Activated T-helper 9 cell treated with anti-CD3 and anti-CD28 coated beads, Interleukin-2, amount 50 U/mL, for 16 hours (primary cell): ENCODE measurements around the gene KLC4.
A peak's percentile ranks its signal among the peaks of the same experiment; 100 is the strongest.
"Not testable (repeated sequence)": the region's sequence is repeated elsewhere in the genome, so short reads cannot be mapped to it uniquely, and the experiment has no call there.

Experiments
- DNase-seq: peaks from one replicate; pipeline ENCODE4 v3.0.0-alpha.2; 2020; ENCODE audit warnings: low read depth

The KLC4 gene

DNA sequence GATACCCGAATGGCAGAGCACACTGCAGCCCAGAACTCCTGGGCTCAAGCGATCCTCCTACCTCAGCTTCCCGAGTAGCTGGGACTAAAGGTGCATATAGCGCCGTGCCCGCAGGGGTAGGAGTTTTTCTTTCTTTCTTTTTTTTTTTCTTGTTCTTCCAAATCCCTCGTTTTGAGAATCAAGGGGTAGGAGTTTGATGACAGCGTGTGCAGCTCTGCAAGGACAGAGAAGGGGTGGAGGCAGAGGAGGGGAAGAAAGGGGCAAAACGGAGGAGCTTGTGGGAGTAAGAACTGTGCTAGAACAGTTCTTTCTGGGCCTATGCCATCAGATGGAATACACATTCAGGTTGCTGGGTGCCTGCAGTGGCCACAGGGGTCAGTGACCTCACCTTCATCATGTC lies 22.7 kb upstream of the KLC4 start:
- no peak for DNase-seq

- DNase-seq = no peak
Observed at GRCh38 chr6:43037197-43037596, 22.2 kb upstream of the KLC4 start.

DNA sequence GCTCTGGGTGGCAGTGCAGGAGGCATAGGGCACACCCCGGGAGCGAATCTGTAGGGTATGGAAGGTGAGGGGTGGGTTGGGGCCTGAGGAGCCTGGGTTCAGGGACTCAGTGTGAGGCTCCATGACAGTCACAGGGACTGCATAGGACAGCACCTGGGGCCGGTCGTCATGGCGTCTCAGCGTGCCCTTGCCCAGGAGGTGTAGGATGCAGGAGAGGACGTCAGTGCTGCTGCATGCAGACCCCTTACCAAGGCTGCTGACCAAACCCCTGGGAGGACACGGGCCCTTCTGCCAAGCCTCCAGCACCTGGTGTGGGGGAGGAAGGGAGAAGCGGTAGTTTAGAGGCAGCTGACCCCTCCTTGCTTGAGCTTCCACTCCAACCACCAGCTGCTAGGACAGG lies 21.7 kb upstream of the KLC4 start:
- no peak for DNase-seq

DNA sequence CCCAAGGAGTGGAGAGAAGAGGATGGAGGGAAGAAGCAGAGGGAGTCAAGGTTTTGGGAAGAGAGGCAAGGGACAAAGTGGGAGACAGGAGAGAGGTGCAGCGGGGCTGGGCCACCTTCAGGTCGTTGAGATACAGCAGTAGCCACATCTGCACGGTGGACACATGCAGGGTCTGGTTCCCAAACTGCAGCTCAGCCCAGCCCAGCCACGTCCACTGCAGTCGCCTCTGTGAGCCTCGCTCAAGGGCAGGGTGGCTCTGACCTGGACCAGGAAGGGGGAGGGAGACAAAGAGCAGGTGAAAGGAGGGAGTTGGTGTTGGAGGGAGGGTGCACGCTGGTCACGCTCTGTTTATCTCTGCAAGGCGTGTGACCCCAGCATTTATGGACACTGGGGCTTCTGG lies 20.7 kb upstream of the KLC4 start:
- no peak for DNase-seq

- no peak for DNase-seq
Observed at GRCh38 chr6:43040542-43041257, 18.7 kb upstream of the KLC4 start.

GRCh38 chr6:43041475-43041874 lies 18.0 kb upstream of the KLC4 start:
- DNase-seq = not testable (repeated sequence)

DNA sequence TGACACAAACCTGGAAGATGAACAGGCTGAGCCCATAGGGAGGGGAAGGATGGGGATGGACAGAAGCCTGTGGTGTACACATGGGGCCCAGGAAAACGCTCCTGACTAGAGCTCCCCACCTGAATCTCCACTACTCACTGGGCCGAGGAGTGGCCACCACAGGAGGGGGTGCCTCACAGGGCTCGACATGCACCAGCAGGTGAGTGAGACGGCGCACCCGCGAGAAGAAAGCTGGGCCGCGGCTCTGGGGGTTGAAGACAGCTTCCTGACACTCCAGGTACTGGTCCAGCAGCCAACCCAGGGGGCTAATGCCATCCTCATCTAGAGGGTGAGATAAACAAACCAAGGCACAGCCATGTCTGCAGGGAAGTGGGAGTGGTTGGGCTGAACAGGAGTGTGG lies 16.1 kb upstream of the KLC4 start:
- DNase-seq = no peak

GRCh38 chr6:43045371-43045930 lies 14.0 kb upstream of the KLC4 start:
- DNase-seq = no peak

GRCh38 chr6:43047998-43048397 lies 11.4 kb upstream of the KLC4 start:
- no peak for DNase-seq

GRCh38 chr6:43050981-43051380 lies 8.4 kb upstream of the KLC4 start:
- DNase-seq = no peak

GRCh38 chr6:43052225-43052841 lies 7.1 kb upstream of the KLC4 start:
- no peak for DNase-seq

DNA sequence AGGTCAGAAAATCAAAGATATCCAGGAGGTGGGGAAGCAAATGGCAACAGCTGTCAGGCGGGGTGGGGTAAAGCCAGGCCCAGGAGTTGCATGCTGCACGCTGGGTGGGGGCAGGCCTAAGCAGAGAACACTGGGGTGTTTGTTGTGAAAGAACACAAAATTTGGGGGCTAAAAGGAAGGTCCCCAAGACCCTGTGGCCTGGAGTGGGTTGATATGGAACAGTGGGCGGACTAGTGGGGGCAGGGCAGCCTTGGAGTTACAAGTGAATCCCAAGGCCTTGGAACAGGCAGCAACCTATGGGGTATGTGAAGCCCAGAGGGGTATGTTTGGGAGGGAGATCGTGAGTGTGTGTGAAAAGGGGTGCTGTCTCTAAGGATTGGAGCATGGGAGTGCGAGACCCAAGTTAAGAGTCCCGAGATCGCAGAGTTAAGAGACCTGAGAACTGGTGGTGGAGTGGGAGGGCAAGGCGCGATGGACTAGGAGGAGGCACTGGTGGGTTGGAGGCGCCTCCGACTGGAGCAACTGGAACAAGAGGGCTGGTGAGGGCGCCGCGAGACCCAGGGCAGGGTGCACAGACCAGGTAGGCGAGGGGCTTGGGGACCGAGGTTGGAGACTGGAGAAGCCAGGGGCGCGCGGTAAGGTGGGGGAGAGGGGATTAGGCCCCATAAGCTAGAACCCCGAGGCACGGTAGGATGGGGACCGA lies 6.4 kb upstream of the KLC4 start:
- DNase-seq = peak; percentile 9

DNA sequence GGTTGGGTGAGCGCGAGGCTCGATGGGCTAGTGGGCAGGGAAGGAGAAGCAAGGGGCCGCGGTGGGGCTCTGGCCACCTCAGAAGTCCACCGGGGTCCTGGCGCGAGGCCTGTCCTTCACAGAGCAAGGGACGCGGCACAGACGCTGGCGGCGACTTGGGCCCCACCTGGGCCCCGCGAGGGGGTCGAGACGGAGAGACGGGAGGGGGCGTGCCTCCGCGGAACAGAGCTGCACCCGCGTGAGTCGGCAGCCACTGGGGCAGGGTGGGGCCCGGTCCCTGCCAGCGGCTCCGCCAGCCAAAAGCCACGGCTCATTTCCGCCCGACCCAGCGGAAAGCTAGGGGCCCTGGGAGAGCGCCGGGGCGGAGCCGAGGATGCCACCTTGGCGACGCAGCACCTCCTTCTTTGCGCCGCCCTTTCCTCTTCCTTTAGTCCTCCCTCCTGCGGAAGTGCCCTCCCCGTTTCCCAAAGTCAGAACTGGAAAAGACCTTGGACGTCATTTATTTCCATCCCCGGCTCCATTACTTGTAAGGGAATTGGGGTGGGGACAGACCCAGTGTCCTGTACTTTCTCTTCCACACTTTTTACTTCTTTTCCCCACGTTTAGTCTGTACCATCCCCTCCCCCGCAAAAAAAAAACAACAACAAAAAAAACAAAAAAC lies 5.8 kb upstream of the KLC4 start, which contains the start of gene CUL7:
CUL7 (minus strand) TSS at position 307 of the 661 bp plus-strand sequence. CDS start 1,063 bp downstream, outside the sequence.
- peak; percentile 84 for DNase-seq

DNA sequence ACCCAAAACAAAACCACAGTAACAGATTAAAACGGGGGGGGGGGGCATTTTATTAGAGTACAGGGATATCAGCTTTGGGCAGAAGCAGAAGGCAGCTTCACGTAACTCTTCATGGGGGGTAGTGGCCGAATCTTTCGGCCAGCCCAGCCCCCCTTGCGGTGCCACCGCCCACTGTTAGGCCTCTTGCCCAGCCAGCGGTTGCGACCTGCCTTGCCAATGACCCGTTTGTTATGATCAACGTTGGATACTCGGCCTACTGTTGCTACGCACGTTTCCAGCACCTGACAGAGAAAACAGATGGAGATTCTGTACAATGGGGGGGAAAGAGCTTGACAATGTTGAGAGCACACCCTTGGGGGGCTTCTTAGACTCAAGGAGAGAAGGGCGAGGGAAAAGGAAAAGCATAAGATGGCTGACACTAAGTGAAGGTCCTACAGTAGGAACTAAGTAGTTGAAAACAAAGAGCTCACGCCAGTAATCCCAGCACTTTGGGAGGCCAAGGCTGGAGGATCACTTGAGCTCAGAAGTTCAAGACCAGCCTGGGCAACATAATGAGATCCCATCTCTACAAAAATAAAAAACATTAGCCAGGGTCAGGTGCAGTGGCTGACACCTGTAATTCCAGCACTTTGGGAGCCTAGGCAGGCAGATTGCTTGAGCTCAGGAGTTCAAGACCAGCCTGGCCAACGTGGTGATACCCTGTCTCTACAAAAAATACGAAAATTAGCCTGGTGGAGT lies 5.1 kb upstream of the KLC4 start:
- DNase-seq = no peak

DNA sequence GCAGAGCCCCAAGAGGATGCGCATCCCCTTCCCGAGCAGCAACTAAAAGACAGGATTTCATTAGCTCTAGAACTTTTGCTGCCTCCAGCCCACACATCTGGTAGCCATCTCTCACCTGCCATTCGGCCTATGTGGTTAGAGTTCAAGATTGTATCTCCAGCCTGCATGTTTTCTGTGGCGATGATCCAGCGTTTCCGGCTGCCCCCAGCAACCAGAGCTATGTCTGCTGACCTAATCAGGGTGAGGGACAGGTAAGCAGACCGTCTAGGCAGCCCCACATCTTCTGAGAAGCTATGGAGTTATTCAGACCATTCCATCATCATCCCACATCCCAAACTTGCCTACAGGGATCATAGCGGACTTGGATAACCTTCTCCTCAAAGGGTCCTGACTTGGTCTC lies 3.5 kb upstream of the KLC4 start:
- no peak for DNase-seq

- no peak for DNase-seq
Observed at GRCh38 chr6:43058531-43058930, 900 bp upstream of the KLC4 start.

- no peak for DNase-seq
Observed at GRCh38 chr6:43060034-43060754, 763 bp downstream of the KLC4 start.

DNA sequence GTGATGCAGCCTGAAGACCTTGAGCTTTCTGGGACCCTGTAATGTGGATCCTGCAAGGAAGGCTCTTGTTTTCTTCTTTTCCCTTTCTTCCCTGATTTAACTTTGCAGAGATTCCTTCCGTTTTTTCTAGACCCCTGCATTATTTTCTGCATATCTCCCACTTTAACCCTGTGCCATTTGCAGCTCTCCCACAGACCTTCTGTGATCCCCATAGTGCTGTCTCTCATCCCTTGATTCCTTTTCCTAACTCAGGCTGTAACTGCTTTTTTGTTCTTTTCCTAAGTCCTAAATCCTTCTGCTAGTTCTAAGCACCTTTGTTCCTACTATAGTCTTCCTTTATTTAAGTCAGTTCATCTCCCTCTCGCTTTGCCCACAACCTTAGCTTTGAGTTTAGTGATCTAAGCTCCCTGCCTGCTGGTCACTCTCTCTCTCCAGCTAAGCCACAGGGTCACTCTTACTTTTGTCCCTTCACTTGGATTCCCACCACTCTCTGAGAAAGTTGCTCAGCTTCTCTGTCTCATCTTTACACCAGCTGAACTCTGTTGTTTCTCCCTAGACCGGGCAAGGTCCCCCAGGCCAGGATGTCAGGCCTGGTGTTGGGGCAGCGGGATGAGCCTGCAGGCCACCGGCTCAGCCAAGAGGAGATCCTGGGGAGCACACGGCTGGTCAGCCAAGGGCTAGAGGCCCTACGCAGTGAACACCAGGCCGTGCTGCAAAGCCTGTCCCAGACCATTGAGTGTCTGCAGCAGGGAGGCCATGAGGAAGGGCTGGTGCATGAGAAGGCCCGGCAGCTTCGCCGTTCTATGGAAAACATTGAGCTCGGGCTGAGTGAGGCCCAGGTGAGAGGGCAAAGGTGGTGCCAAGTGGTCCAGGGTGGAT lies 1.6 kb downstream of the KLC4 start:
- DNase-seq = no peak

- no peak for DNase-seq
Observed at GRCh38 chr6:43061861-43062260, 2.4 kb downstream of the KLC4 start.

DNA sequence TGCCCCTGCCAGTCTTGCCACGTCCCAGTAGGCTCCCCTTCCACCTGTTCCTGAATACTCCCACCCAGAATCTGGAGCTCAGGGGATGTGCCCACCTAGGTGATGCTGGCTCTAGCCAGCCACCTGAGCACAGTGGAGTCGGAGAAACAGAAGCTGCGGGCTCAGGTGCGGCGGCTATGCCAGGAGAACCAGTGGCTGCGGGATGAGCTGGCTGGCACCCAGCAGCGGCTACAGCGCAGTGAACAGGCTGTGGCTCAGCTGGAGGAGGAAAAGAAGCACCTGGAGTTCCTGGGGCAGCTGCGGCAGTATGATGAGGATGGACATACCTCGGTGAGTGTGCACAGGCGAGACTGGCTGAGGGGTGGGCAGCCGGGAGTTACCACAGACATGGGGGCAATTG lies 3.4 kb downstream of the KLC4 start:
- no peak for DNase-seq
